Erythroblast (primary cell): ENCODE data around the gene SLC25A31.

ENCODE experiments used
- GATA1 ChIP-seq: IDR thresholded peaks from 2 replicates; pipeline ENCODE4 v1.6.1; 2011; ENCODE audit warnings: low read depth, mild to moderate bottlenecking, control low read depth, low read length, moderate library complexity
- POLR2A ChIP-seq: IDR thresholded peaks from 2 replicates; pipeline ENCODE4 v1.6.1; 2011; ENCODE audit warnings: mild to moderate bottlenecking, low read length

GRCh38 chr4:127709456-127709855 lies 20.7 kb upstream of the SLC25A31 start:
- no peak for TF ChIP-seq POLR2A
- no peak for TF ChIP-seq GATA1
